ENCODE measurements around the gene CLN5.

DNA sequence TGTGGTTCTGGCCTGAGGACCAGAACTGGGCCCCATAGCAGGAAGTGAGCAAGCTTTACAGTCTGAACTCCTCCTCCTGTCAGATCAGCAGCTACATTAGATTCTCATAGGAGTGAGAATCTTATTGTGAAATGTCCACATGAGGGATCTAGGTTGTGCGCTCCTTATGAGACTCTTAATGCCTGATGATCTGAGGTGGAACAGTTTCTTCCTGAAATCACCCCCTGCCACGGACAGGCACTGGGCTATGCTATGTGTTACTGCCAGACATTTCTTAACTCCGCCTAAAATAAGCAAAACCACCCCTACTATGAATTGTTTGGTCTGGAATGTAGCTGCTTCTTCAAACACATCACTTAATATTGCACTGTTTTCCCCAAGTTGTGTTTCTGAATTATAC is 30.5 kb downstream of the CLN5 start:
- no peak for TF ChIP-seq EZH2 (IDR thresholded peaks at IDR 0.05; ENCODE audit: borderline replicate concordance, low read length)
- TF ChIP-seq, protein P1, sequence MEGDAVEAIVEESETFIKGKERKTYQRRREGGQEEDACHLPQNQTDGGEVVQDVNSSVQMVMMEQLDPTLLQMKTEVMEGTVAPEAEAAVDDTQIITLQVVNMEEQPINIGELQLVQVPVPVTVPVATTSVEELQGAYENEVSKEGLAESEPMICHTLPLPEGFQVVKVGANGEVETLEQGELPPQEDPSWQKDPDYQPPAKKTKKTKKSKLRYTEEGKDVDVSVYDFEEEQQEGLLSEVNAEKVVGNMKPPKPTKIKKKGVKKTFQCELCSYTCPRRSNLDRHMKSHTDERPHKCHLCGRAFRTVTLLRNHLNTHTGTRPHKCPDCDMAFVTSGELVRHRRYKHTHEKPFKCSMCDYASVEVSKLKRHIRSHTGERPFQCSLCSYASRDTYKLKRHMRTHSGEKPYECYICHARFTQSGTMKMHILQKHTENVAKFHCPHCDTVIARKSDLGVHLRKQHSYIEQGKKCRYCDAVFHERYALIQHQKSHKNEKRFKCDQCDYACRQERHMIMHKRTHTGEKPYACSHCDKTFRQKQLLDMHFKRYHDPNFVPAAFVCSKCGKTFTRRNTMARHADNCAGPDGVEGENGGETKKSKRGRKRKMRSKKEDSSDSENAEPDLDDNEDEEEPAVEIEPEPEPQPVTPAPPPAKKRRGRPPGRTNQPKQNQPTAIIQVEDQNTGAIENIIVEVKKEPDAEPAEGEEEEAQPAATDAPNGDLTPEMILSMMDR (IDR thresholded peaks at IDR 0.05; ENCODE audit: low read length) = no peak

All from OCI-LY1 (cell line).